ENCODE measurements around the gene MAML3. TPM values are rescaled to one million over a fixed set of nuclear protein-coding genes. Genes with fewer than 3 reads are reported as not detected.

MAML3 gene
- polyA plus RNA-seq, 2 donors: 3.7 to 3.8 TPM

DNA sequence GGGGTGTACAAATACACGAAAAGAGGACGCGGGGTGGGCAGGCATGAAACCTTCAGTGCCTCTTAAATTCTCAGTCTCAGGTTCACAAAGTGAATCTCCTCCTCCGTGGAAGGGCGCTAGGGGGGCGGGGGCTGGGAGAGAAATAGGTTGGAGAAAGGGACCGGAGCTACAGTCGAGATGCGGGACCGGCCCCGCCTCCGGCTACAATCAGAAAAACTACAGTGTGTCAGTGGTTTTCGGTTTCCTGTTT lies 3.4 kb downstream of the MAML3 start:
- peak overlapping the region; percentile 99 for H3K27ac ChIP-seq (ENCODE audit: low read depth in 2 of 2, low read length in 1 of 2)
- H3K9me3 ChIP-seq (ENCODE audit: control insufficient read depth in 2 of 2, insufficient read depth in 1 of 2, low read depth in 1 of 2, low read length in 1 of 2): no peaks in the 10 kb centered on the region
- H3K4me3 ChIP-seq (ENCODE audit: low read depth in 1 of 2, low read length in 2 of 2): peak overlapping the region; percentile 78 to 85
- no peaks in the 10 kb centered on the region for H3K27me3 ChIP-seq (ENCODE audit: control insufficient read depth in 1 of 2, insufficient read depth in 2 of 2, low read length in 2 of 2)
- 0% methylated on average over 10 to 13 of the region's 13 CpGs for WGBS, 2 donors
- no peaks in the 10 kb centered on the region for H3K4me1 ChIP-seq (ENCODE audit: control insufficient read depth in 2 of 2, insufficient read depth in 2 of 2, low read length in 1 of 2)
- no peaks in the 10 kb centered on the region for H3K36me3 ChIP-seq (ENCODE audit: control insufficient read depth in 2 of 2, insufficient read depth in 2 of 2, low read length in 1 of 2)

DNA sequence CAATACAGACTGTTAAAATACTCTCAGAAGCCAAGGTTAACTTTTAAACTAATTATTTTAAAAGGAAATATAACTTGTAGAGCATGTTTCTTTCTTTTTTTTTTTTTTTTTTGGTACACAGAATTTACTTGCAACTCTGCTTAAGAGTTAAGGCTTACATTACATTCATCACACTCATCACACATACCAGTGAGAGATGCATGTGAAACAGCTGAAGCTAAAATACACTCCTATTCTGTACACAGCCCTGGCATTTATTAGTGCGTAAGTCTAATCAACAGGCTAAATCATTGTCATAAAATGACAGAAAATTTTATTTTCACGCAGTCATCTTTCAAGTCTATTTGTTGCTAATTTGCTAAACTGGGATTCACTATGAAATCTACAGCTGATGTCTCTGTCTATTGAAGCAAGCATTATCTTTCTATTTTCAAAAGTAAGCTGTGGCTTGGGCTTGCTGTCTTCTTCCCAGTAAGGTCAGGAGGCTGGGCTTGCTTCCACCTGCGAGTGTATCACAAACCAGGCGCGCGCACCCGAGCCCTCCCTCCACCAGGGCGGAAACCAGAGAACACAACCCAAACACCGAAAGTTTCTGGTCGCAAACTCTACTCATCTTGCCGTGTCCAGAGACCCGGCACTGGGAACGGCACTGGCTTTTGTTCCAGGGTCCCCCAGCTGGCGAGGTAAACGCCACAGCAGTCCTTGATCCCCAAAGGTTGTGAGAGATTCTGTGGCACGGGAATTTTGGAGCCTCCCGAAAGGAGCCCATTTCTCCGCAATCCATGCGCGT lies 3.9 kb downstream of the MAML3 start:
- no peaks in the 10 kb centered on the region for H3K4me1 ChIP-seq (ENCODE audit: control insufficient read depth in 2 of 2, insufficient read depth in 2 of 2, low read length in 1 of 2)
- H3K4me3 ChIP-seq (ENCODE audit: low read depth in 1 of 2, low read length in 2 of 2): peak overlapping the region; percentile 78 to 85
- WGBS, 2 donors: 2% methylated on average over 20 of the region's 20 CpGs
- H3K36me3 ChIP-seq (ENCODE audit: control insufficient read depth in 2 of 2, insufficient read depth in 2 of 2, low read length in 1 of 2): no peaks in the 10 kb centered on the region
- no peaks in the 10 kb centered on the region for H3K9me3 ChIP-seq (ENCODE audit: control insufficient read depth in 2 of 2, insufficient read depth in 1 of 2, low read depth in 1 of 2, low read length in 1 of 2)
- no peaks in the 10 kb centered on the region for H3K27me3 ChIP-seq (ENCODE audit: control insufficient read depth in 1 of 2, insufficient read depth in 2 of 2, low read length in 2 of 2)
- H3K27ac ChIP-seq (ENCODE audit: low read depth in 2 of 2, low read length in 1 of 2): peak overlapping the region; percentile 99

DNA sequence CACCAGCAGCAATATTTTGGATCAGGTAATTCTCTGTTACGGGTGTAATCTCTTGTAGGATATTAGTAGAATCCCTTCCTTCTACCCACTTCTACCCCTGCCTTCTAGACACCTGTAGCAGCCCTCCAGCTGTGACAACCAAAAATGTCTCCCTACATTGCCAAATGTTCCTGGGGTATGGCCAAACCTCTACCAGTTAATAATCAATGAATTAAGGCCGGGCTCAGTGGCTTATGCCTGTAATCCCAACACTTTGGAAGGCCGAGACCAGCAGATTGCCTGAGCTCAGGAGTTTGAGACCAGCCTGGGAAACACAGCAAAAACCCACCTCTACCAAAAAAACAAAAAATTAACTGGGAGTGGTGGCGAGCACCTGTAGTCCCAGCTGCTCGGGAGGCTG lies 9.9 kb downstream of the MAML3 start:
- 85 to 96% methylated on average over 5 of the region's 5 CpGs for WGBS, 2 donors
- Histone ChIP-seq H3K4me3 (ENCODE audit: low read depth in 1 of 2, low read length in 2 of 2) (no peak overlapping the region), H3K27me3 (ENCODE audit: control insufficient read depth in 1 of 2, insufficient read depth in 2 of 2, low read length in 2 of 2) (no peaks in the 10 kb centered on the region), H3K27ac (ENCODE audit: low read depth in 2 of 2, low read length in 1 of 2) (no peak overlapping the region), H3K4me1 (ENCODE audit: control insufficient read depth in 2 of 2, insufficient read depth in 2 of 2, low read length in 1 of 2) (peaks cover 0 to 4% of the 10 kb centered on the region in 2 donors), H3K9me3 (ENCODE audit: control insufficient read depth in 2 of 2, insufficient read depth in 1 of 2, low read depth in 1 of 2, low read length in 1 of 2) (no peaks in the 10 kb centered on the region), H3K36me3 (ENCODE audit: control insufficient read depth in 2 of 2, insufficient read depth in 2 of 2, low read length in 1 of 2) (no peaks in the 10 kb centered on the region)

DNA sequence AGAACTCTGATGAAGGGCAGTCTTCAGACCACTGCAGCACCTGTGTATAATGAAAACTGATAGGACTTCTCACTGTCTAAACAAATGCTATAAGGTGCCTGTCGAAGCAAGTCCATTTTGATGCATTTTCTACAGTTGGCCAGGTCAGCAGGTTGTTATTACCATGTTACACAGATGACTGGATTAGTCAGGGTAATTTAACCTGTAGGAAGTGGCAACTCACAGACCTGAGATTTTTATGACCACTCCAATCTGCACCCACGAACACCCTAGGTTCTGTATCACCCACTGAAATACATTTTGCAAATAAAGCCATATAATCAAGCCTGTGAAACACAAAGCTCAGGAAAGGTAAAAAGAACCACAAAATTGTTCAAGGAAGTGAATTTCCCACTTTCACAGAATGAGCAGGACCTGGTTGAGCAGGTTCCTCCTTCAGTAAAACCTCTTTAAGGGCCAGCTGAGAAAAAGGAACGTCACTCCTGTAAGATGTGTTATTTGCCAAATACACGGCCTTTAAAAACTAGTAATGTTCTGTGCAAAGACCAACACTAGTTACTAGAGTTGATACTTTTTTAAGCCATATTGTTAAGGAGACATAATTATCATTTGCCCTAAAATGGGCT lies 12.7 kb downstream of the MAML3 start:
- Histone ChIP-seq H3K36me3 (ENCODE audit: control insufficient read depth in 2 of 2, insufficient read depth in 2 of 2, low read length in 1 of 2) (no peaks in the 10 kb centered on the region), H3K4me1 (ENCODE audit: control insufficient read depth in 2 of 2, insufficient read depth in 2 of 2, low read length in 1 of 2) (peaks cover 0 to 4% of the 10 kb centered on the region in 2 donors), H3K9me3 (ENCODE audit: control insufficient read depth in 2 of 2, insufficient read depth in 1 of 2, low read depth in 1 of 2, low read length in 1 of 2) (no peaks in the 10 kb centered on the region), H3K27ac (ENCODE audit: low read depth in 2 of 2, low read length in 1 of 2) (peak overlapping the region; percentile 57 to 79), H3K27me3 (ENCODE audit: control insufficient read depth in 1 of 2, insufficient read depth in 2 of 2, low read length in 2 of 2) (no peaks in the 10 kb centered on the region), H3K4me3 (ENCODE audit: low read depth in 1 of 2, low read length in 2 of 2) (no peak overlapping the region)
- WGBS, 2 donors: 42 to 51% methylated on average over 4 of the region's 4 CpGs

DNA sequence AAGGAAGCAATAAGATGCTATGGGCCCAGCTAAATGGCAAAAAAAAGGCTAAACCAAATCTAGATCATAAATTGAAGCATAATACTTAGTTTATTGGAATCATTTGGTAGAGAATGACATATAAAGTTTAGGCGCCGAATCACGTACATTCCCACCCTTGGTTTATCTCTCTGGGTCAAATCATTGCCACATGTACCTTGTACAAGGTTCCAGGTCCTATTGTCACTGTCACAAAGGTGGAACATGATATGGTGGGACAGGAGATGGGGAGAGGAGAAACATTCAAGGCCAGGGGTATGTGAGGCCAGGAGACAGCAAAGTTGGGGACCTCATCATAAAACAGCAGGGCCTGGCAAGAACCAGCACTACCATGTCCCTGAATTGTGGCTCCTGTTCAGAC lies 13.4 kb downstream of the MAML3 start:
- Histone ChIP-seq H3K27me3 (ENCODE audit: control insufficient read depth in 1 of 2, insufficient read depth in 2 of 2, low read length in 2 of 2) (no peaks in the 10 kb centered on the region), H3K27ac (ENCODE audit: low read depth in 2 of 2, low read length in 1 of 2) (peak overlapping the region; percentile 57 to 79), H3K36me3 (ENCODE audit: control insufficient read depth in 2 of 2, insufficient read depth in 2 of 2, low read length in 1 of 2) (no peaks in the 10 kb centered on the region), H3K9me3 (ENCODE audit: control insufficient read depth in 2 of 2, insufficient read depth in 1 of 2, low read depth in 1 of 2, low read length in 1 of 2) (no peaks in the 10 kb centered on the region), H3K4me3 (ENCODE audit: low read depth in 1 of 2, low read length in 2 of 2) (no peak overlapping the region), H3K4me1 (ENCODE audit: control insufficient read depth in 2 of 2, insufficient read depth in 2 of 2, low read length in 1 of 2) (peaks cover 0 to 7% of the 10 kb centered on the region in 2 donors)
- WGBS, 2 donors: 92 to 96% methylated on average over 3 of the region's 3 CpGs

DNA sequence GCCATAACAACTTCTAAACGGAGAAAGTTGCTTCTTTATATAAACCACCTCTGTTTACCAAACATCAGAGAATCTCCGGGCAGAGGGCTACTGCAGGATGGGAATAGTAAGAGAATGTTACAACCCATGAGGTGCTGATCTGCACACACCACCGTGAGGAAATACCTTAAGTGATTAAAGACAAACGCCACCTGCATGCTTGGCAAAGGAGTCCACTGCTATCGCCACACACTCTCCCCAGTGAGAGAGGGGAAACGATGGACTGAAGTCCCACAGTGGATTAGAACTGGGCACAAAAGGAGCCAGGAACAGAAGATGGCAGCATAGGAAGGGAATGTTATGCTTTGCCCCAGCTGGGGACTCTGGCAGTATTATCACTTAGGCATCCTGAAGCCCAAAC lies 15.6 kb downstream of the MAML3 start:
- Histone ChIP-seq H3K27ac (ENCODE audit: low read depth in 2 of 2, low read length in 1 of 2) (no peak overlapping the region), H3K27me3 (ENCODE audit: control insufficient read depth in 1 of 2, insufficient read depth in 2 of 2, low read length in 2 of 2) (no peaks in the 10 kb centered on the region), H3K4me1 (ENCODE audit: control insufficient read depth in 2 of 2, insufficient read depth in 2 of 2, low read length in 1 of 2) (peaks cover 2 to 7% of the 10 kb centered on the region in 2 donors), H3K4me3 (ENCODE audit: low read depth in 1 of 2, low read length in 2 of 2) (no peak overlapping the region), H3K36me3 (ENCODE audit: control insufficient read depth in 2 of 2, insufficient read depth in 2 of 2, low read length in 1 of 2) (no peaks in the 10 kb centered on the region), H3K9me3 (ENCODE audit: control insufficient read depth in 2 of 2, insufficient read depth in 1 of 2, low read depth in 1 of 2, low read length in 1 of 2) (no peaks in the 10 kb centered on the region)
- WGBS, 2 donors: 68 to 76% methylated on average over 6 of the region's 6 CpGs

DNA sequence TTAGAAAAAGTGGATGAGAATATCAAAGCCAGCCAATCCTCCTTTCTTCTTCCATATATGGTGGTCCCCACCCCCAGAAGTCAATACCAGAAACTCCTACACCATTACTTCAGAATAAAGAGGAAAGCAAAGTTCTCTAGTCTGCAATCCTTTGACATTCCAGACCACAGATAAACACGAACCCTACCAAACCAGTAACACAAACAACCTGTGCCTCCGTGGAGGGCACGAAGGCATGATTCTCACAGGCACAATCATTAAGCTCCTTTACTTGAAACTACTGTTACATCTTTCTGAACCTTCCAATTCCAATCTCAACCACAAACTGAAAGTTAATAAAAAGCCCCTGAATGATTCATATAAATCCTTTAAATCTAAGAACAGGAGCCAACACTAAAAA lies 16.3 kb downstream of the MAML3 start:
- H3K27me3 ChIP-seq (ENCODE audit: control insufficient read depth in 1 of 2, insufficient read depth in 2 of 2, low read length in 2 of 2): no peaks in the 10 kb centered on the region
- no peaks in the 10 kb centered on the region for H3K36me3 ChIP-seq (ENCODE audit: control insufficient read depth in 2 of 2, insufficient read depth in 2 of 2, low read length in 1 of 2)
- peaks cover 2 to 7% of the 10 kb centered on the region in 2 donors for H3K4me1 ChIP-seq (ENCODE audit: control insufficient read depth in 2 of 2, insufficient read depth in 2 of 2, low read length in 1 of 2)
- whole genome bisulfite sequencing, 2 donors: 31 to 50% methylated on average over 3 of the region's 3 CpGs
- no peak overlapping the region for H3K4me3 ChIP-seq (ENCODE audit: low read depth in 1 of 2, low read length in 2 of 2)
- no peaks in the 10 kb centered on the region for H3K9me3 ChIP-seq (ENCODE audit: control insufficient read depth in 2 of 2, insufficient read depth in 1 of 2, low read depth in 1 of 2, low read length in 1 of 2)
- H3K27ac ChIP-seq (ENCODE audit: low read depth in 2 of 2, low read length in 1 of 2): no peak overlapping the region

DNA sequence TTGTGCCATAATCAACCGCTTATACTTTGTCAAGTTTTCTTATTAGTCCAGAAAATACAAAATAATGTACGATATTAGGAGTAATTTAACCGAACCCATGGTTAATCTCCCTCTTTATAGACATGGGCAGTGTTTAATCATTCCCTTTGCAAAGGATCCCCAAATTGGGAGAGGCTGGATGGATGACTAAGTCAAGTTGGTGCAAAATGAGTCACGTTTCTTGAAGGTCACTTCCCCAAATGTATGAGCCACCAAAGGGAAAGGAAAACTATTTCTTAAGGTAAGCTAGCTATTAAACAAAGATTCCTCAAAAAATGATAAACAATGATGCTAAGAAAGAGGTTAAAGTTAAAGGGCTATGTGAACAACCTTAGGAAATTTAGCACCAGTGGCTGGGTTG lies 17.5 kb downstream of the MAML3 start:
- Histone ChIP-seq H3K27me3 (ENCODE audit: control insufficient read depth in 1 of 2, insufficient read depth in 2 of 2, low read length in 2 of 2) (no peaks in the 10 kb centered on the region), H3K4me3 (ENCODE audit: low read depth in 1 of 2, low read length in 2 of 2) (no peak overlapping the region), H3K4me1 (ENCODE audit: control insufficient read depth in 2 of 2, insufficient read depth in 2 of 2, low read length in 1 of 2) (peaks cover 2 to 9% of the 10 kb centered on the region in 2 donors), H3K27ac (ENCODE audit: low read depth in 2 of 2, low read length in 1 of 2) (peak overlapping the region; percentile 52 to 58), H3K36me3 (ENCODE audit: control insufficient read depth in 2 of 2, insufficient read depth in 2 of 2, low read length in 1 of 2) (no peaks in the 10 kb centered on the region), H3K9me3 (ENCODE audit: control insufficient read depth in 2 of 2, insufficient read depth in 1 of 2, low read depth in 1 of 2, low read length in 1 of 2) (no peaks in the 10 kb centered on the region)
- WGBS, 2 donors: 67 to 73% methylated on average over 4 of the region's 4 CpGs

DNA sequence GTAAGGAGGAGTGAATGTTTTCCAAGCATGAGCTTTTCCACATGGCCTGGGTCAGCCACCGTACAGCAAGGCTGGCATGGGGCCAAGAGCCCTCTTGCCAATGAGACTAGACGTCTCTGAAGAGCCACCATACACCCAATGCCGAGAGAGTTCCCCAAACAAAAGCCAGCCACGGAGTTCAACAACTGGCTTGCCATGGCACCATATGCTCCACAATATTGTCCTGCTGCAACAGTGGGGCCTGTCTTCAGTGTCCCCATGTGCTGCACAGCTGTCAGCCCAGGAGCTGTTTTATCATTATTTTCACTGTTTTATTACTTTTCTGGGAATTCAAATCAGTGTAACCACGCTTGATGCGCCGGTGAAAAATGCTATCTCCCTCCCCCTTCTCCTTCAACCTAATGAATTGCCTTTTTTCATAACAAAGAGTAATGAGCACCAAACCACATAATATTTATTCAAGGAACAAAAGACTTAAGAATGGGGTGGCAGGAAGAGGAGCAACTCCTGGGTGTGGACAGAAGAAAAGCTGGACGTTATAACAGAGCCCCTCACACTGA lies 18.4 kb downstream of the MAML3 start:
- no peaks in the 10 kb centered on the region for H3K27me3 ChIP-seq (ENCODE audit: control insufficient read depth in 1 of 2, insufficient read depth in 2 of 2, low read length in 2 of 2)
- H3K36me3 ChIP-seq (ENCODE audit: control insufficient read depth in 2 of 2, insufficient read depth in 2 of 2, low read length in 1 of 2): no peaks in the 10 kb centered on the region
- WGBS, 2 donors: 62% methylated on average over 8 of the region's 8 CpGs
- peaks cover 2 to 10% of the 10 kb centered on the region in 2 donors for H3K4me1 ChIP-seq (ENCODE audit: control insufficient read depth in 2 of 2, insufficient read depth in 2 of 2, low read length in 1 of 2)
- H3K4me3 ChIP-seq (ENCODE audit: low read depth in 1 of 2, low read length in 2 of 2): no peak overlapping the region
- no peak overlapping the region for H3K27ac ChIP-seq (ENCODE audit: low read depth in 2 of 2, low read length in 1 of 2)
- no peaks in the 10 kb centered on the region for H3K9me3 ChIP-seq (ENCODE audit: control insufficient read depth in 2 of 2, insufficient read depth in 1 of 2, low read depth in 1 of 2, low read length in 1 of 2)
